NCI-H2227 treated with DMSO at 0.1 percent for 48 hours (cell line): Measurements from ENCODE around the gene FDX2.
"Not testable (repeated sequence)": the region's sequence is repeated elsewhere in the genome, so short reads cannot be mapped to it uniquely, and the experiment has no call there.

Source experiments
- DNase-seq: peaks from one replicate; lab custom pipeline; 2025; lab: John Stamatoyannopoulos, UW

The FDX2 gene

GRCh38 chr19:10284065-10284959 lies 31.5 kb downstream of the FDX2 start:
- no peak for DNase-seq

GRCh38 chr19:10283301-10284064 lies 32.3 kb downstream of the FDX2 start:
- no peak for DNase-seq

DNA sequence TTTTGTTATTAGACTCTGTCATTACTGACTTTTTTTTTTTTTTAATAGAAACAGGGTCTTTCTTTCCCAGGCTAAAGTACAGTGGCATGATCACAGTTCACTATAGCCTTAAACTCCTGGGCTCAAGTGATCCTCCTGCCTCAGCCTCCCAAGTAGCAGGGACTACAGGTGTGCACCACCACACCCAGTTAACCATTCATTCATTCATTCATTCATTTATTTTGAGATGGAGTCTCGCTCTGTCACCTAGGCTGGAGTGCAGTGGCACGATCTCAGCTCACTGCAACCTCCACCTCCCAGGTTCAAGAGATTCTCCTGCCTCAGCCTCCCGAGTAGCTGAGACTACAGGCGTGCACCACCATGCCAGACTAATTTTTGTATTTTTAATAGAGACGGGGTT lies 33.8 kb downstream of the FDX2 start:
- not testable (repeated sequence) for DNase-seq

DNA sequence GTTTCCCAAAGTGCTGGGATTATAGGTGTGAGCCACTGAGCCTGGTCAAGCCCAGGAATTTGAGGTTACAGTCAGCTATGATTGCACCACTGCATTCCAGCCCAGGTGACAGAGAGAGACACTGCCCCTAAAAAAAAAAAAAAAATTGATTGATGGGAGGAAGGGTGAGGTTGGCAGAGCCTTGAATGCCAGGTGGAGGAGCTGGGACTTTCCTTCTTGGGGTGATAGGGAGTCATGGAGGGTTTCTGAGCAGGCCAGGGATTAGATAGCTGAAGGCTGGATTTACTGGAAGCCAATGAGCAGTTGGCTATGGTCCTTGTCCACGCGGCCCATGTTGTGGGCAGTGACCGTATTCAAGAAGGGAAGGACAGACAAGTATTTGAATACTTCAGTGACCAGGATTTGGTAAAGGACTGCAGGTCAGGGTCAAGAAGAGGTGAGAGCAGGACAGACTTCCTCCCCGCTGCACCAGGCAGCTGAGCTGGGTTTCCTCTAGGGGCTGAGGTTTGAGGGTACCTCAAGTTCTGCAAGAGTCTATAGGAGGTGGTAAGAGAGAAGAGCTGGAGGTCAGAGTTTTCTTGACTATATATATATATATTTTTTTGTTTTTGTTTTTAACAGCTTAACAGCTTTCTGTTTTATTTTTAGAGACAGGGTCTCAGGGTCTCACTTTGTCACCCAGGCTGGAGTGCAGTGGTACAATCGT lies 35.9 kb downstream of the FDX2 start:
- DNase-seq = no peak

DNA sequence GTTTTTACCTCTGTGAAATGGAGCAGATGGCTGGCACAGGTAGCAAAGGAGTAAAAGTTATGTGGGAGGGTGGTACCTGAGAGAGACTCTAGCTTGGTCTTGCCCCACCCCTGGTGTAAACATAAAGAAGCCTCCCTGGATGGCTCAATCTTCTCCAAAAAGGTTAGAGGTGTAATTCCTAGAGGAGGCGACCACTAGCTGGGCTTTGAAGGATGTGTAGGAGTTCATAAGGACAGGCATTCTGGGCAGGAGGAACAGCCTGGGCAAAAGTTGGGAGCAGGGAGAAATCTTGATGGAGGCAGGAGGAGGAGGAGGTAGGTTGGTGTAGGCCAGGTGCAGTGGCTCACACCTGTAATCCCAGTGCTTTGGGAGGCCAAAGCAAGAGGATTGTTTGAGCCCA lies 36.9 kb downstream of the FDX2 start:
- DNase-seq = no peak

- no peak for DNase-seq
Observed at GRCh38 chr19:10277795-10278589, 37.8 kb downstream of the FDX2 start.

GRCh38 chr19:10274589-10274988 lies 41.2 kb downstream of the FDX2 start:
- DNase-seq = no peak

DNA sequence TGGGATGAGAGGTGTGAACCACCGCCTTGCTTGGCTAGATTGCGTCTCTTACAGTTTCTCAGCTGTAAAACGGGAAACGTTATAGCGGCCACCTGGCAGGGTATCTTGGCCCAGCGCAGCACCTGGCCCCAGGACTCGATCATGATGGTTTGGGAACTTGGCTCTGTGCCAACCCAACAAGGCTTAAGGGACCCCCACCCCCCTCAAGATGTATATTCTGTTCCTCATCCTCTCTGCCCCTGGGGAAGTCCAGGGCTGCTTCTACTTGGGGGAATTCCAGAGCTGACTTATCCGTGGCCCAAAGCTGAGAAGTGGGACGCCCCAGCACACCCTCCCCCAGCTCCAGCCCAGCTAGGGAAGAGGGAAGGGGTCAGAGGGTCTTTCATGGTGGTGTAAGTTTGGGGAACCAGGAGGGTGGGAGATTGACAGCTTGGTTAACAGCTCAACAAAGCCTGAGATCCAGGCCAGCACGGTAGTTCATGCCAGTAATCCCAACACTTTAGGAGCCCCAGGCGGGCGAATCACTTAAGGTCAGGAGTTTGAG lies 44.2 kb downstream of the FDX2 start:
- no peak for DNase-seq

- no peak for DNase-seq
Observed at GRCh38 chr19:10270616-10271394, 45.0 kb downstream of the FDX2 start, which contains the start of gene ICAM1. ICAM1 (plus strand) TSS chr19:10271120; CDS start chr19:10271160, 40 bp downstream.

- no peak for DNase-seq
Observed at GRCh38 chr19:10270180-10270615, 45.6 kb downstream of the FDX2 start.

- peak; percentile 35 for DNase-seq
Observed at GRCh38 chr19:10269333-10270179, 46.3 kb downstream of the FDX2 start.

DNA sequence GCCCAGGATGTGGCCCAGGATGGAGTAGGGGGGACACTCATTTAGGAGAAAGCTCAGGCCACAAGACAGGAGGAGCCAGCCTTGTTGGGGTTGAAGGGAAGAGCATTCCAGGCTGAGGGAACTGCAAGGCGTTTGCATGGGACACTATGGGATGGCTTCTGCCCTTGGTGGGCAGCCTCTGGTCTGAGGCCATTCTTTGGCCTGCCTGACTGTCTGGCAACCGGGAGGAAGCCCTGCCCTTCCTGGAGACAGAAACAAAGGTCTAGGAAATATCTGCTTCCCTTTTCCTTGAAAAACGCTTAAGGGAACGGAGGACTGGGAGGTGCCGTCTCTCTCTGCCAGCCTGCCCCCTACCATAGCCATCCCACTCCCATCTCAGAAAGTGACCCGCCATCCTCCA lies 47.7 kb downstream of the FDX2 start:
- DNase-seq = no peak

GRCh38 chr19:10266706-10267105 lies 49.1 kb downstream of the FDX2 start:
- DNase-seq = no peak

DNA sequence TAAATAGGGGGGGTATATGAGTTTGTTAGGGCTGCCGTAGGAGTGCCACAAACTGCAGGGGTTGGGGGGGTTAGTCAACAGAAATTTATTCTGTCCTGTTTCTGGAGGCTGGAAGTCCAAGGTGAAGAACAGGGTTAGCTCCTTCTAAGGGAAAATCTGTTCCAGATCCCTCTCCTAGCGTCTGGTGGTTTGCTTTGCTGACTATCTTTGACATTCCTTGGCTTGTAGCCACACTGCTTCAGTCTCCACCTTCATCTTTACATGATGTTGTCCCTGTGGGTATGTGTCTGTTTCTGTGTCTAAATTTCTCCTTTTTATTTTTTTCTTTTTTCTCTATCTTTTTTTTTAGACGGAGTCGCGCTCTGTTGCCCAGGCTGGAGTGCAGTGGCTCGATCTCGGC lies 53.0 kb downstream of the FDX2 start:
- DNase-seq = no peak

GRCh38 chr19:10260141-10260584 lies 55.7 kb downstream of the FDX2 start:
- no peak for DNase-seq
